Measurements from ENCODE around the gene TRIM17.

The TRIM17 gene

GRCh38 chr1:228378090-228378872 lies 38.4 kb downstream of the TRIM17 start:
- no peak for DNase-seq (ENCODE audit: low read depth in 2 of 2)

- DNase-seq (ENCODE audit: low read depth in 2 of 2), result no peak
Observed at GRCh38 chr1:228377664-228378089, 39.0 kb downstream of the TRIM17 start.

GRCh38 chr1:228376651-228377631 lies 39.7 kb downstream of the TRIM17 start:
- no peak for DNase-seq (ENCODE audit: low read depth in 2 of 2)

- DNase-seq (ENCODE audit: low read depth in 2 of 2), result no peak
Observed at GRCh38 chr1:228376262-228376628, 40.4 kb downstream of the TRIM17 start.

- DNase-seq (ENCODE audit: low read depth in 2 of 2), result no peak
Observed at GRCh38 chr1:228375578-228376261, 40.9 kb downstream of the TRIM17 start.

- no peak for DNase-seq (ENCODE audit: low read depth in 2 of 2)
Observed at GRCh38 chr1:228374711-228375577, 41.7 kb downstream of the TRIM17 start.

GRCh38 chr1:228373681-228374571 lies 42.7 kb downstream of the TRIM17 start:
- no peak for DNase-seq (ENCODE audit: low read depth in 2 of 2)

GRCh38 chr1:228373004-228373680 lies 43.5 kb downstream of the TRIM17 start:
- DNase-seq (ENCODE audit: low read depth in 2 of 2), result no peak

GRCh38 chr1:228372183-228373003 lies 44.3 kb downstream of the TRIM17 start:
- DNase-seq (ENCODE audit: low read depth in 2 of 2), result no peak

GRCh38 chr1:228371741-228372182 lies 44.9 kb downstream of the TRIM17 start:
- no peak for DNase-seq (ENCODE audit: low read depth in 2 of 2)

GRCh38 chr1:228370941-228371740 lies 45.5 kb downstream of the TRIM17 start:
- DNase-seq (ENCODE audit: low read depth in 2 of 2), result no peak

- no peak for DNase-seq (ENCODE audit: low read depth in 2 of 2)
Observed at GRCh38 chr1:228370439-228370940, 46.2 kb downstream of the TRIM17 start.

GRCh38 chr1:228369608-228370438 lies 46.8 kb downstream of the TRIM17 start:
- no peak for DNase-seq (ENCODE audit: low read depth in 2 of 2)

GRCh38 chr1:228368801-228369607 lies 47.7 kb downstream of the TRIM17 start:
- DNase-seq (ENCODE audit: low read depth in 2 of 2), result no peak

All from stimulated activated CD8-positive, alpha-beta memory T cell treated with anti-CD3 and anti-CD28 coated beads, Interleukin-15, amount 100 ng/mL, for 4 hours (primary cell).